Choroid plexus epithelial cell (primary cell): Measurements from ENCODE around the gene ZNF526.

Experiments used
- DNase-seq: peaks from one replicate; pipeline ENCODE4 v3.0.0-alpha.2; 2010; ENCODE audit warnings: low read depth
- H3K4me3 ChIP-seq: 2 replicates; pipeline ENCODE4 v1.5.1; 2011; ENCODE audit warnings: low read depth, mild to moderate bottlenecking, control low read depth, low read length, moderate library complexity
- TF ChIP-seq, protein P1 (sequence below): conservative IDR thresholded peaks from 2 replicates; pipeline ENCODE4 v1.5.1; 2011; ENCODE audit warnings: low read depth, mild to moderate bottlenecking, control low read depth, inconsistent platforms, low read length, moderate library complexity

ZNF526 gene

DNA sequence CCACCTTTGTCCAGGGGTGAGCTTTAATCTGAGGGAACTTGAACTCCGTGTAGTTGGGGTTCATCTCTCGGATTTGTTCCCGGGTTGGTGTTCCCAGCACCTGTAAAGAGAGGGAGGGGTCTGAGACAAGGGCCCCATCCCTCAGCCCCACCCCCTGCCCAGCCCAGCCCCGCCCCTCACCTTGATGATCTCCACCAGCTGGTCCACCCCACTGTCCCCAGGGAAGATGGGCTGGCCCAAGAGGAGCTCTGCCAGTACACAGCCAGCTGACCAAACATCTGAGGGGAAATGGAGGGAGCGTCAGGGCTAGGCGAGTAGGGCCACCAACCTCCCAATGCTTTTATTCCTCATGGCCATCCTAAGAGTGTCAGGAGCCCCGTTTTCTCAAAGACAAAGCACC, 13.0 kb downstream of the ZNF526 start:
- H3K4me3 ChIP-seq = no peak overlapping the region
- TF ChIP-seq, protein P1, sequence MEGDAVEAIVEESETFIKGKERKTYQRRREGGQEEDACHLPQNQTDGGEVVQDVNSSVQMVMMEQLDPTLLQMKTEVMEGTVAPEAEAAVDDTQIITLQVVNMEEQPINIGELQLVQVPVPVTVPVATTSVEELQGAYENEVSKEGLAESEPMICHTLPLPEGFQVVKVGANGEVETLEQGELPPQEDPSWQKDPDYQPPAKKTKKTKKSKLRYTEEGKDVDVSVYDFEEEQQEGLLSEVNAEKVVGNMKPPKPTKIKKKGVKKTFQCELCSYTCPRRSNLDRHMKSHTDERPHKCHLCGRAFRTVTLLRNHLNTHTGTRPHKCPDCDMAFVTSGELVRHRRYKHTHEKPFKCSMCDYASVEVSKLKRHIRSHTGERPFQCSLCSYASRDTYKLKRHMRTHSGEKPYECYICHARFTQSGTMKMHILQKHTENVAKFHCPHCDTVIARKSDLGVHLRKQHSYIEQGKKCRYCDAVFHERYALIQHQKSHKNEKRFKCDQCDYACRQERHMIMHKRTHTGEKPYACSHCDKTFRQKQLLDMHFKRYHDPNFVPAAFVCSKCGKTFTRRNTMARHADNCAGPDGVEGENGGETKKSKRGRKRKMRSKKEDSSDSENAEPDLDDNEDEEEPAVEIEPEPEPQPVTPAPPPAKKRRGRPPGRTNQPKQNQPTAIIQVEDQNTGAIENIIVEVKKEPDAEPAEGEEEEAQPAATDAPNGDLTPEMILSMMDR = no peak
- DNase-seq = no peak

DNA sequence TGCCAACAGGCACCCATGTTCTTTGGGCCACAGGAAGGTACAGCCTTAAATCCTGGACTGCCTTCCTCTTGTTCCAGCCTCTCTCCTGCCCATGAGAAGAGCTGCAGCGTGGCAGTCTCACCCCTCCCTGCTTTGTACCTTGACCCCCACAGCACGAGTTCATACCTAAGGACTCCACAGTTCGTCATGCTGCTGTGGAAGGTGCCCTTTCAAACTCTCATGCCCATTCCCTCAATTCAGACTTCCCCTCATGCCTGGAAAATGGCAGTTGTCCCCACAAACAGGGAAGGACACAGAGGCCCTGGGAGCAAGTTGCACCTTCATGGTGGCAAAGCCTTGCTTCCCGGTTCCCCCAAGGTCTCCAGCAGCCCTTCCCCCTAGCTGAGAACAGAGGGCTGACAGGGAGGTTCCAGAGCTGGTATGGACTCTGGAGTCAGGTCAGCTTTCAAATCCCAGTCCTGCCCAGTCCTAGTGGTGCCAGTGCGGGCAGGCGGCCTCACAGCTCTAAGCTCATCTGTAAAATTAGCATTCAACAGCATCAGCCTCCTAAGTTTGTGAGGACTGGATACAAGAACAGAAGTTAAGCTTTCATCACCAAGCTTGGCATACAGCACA, 13.7 kb downstream of the ZNF526 start:
- no peak overlapping the region for H3K4me3 ChIP-seq
- TF ChIP-seq, protein P1 = no peak
- no peak for DNase-seq

DNA sequence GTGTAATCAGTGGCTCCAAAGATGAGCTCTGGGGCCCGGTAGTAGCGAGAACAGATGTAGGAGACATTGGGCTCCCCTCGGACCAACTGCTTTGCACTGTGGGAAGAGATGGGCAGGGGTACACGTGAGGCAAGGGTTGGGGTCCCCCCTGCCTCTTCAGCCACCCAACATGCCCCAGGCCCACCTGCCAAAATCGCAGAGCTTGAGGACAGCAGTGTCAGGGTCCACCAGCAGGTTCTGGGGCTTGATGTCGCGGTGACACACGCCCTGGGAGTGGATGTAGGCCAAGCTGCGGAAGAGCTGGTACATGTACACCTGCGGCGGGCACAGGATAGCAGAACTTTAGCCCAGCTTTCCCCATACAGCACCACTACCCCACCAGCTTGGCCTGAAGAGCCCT, 14.3 kb downstream of the ZNF526 start:
- TF ChIP-seq, protein P1 = no peak
- DNase-seq = no peak

DNA sequence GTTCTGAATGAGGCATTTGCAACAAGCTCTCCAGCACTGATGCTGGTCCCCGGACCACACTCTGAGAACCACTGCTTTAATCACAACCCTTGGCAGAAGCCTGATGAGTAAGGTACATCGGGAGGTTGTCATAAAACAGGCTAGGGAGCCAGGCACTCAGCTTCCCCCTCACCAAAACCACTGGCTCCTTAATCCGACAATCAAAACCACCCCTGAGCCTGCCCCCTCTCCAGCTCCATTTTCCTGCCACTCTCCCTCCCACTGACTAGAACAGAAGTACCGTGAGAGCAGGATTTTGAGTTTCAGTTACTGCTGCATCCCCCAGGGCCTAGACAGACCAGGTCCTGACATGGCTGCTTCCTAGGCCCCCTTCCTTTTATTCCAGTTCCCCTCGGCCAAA, 15.1 kb downstream of the ZNF526 start:
- no peak for DNase-seq
- TF ChIP-seq, protein P1 = no peak
- H3K4me3 ChIP-seq = no peak overlapping the region

More for the DNA sequence above, 14.3 kb downstream of the ZNF526 start:
- no peak overlapping the region for H3K4me3 ChIP-seq

DNA sequence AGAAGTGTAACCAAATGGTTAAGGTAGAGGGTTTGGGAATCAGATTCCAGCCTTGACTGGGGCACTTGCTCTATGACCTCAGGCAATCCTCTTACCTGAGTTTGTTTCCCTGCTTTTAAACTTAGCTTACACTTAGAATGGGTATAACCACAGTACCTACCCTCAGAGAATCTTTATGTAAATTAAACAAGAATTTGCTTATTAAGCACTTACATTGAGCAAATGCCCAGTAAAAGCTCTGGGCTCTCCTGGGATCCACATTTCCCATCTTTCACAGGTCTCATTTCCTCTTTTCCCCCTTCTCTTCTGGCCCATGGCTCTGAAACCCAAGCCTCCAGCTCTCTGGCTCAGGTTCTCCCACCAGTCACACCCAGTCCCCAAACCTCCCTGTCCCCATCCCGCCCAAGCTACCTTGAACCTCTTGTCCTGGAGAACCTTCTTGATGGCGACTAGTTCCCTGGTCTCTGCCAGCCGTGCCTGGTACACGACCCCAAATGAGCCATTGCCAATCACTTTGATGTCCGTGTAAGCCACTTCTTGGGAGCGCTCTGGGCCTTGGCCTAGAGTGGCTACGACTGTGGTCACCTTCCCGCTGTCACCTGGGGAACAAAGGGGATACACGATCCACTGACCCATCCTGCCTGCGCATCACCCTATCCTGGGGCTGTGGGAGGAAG, 19.6 kb downstream of the ZNF526 start:
- no peak overlapping the region for H3K4me3 ChIP-seq
- TF ChIP-seq, protein P1 = no peak
- DNase-seq = no peak

DNA sequence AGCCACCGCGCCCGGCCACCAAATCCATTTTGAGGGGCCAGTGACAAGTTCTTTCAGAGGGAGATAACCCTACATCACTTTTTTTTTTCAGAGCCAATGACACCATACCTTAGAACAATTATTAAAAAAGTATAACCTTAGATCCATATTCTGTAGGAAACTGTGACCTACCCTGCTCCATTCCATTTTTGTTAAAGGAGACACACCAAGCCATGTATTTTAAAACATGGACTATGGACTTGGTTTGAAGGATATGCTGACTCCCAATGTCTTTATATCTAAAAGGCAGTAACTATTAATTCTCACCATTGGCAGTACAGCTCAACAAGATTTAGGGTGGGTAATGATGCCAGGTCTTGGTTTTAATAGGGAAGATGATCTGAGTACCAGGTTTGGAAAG, 21.2 kb downstream of the ZNF526 start:
- H3K4me3 ChIP-seq = peak overlapping the region; percentile 60
- TF ChIP-seq, protein P1 = no peak
- DNase-seq = no peak

DNA sequence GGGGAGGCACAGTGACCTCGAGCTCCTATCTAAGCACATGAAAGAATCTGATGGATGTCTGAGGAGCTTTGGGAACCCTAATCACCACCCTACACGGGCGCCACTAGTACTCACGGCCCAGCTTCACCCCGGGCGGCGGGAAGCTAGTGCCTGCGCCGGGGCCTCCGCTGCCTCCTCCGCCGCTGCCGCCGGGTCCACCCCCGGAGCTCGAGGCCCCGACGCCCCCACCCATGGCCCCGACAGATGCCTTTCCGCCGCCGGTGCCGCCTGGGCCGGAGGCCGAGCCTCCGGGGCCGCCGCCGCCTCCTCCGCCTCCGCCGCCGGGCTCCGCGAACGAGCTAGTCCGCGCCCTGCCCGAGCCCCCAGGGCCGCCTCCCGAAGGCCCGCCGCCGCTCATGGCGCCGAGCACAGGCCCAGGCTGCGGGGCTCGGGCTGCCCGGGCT, 22.0 kb downstream of the ZNF526 start:
- DNase-seq = peak; percentile 14
- H3K4me3 ChIP-seq = peak overlapping the region; percentile 60
- TF ChIP-seq, protein P1 = no peak
